IMR-90 (cell line): ENCODE measurements around the gene PLCG1. TPM values are rescaled to one million over a fixed set of nuclear protein-coding genes. Genes with fewer than 3 reads are reported as not detected.

Experiments used
- ATAC-seq: fragments of 200-7000 bp; cut with Tn5 transposase; 2 replicates; pipeline ENCODE4 v1.9.1; 2020; ENCODE audit warnings: low read depth, mild to moderate bottlenecking, moderate library complexity
- BruUV-seq: library from RNA; stranded (reverse); fragments of 400-500 nt; replicated peaks from 2 replicates; lab custom pipeline; 2021; lab: Mats Ljungman, UMichigan
- CTCF ChIA-PET: fragments of 300-600 bp; formaldehyde crosslinking; extraction: SDS; loops from one replicate; lab custom pipeline; 2021; ENCODE audit warnings: antibody characterized with exemption; lab: Yijun Ruan, JAX
- POLR2A ChIA-PET: fragments of 300-600 bp; sonication (Branson Sonifier 250); formaldehyde crosslinking; loops from one replicate; lab custom pipeline; 2022; ENCODE audit warnings: antibody characterized with exemption; ENCODE audit not compliant: unreplicated experiment; lab: Charles Lee
- DNase-seq: peaks from one replicate; pipeline ENCODE4 v3.0.0; 2013
- H2AFZ ChIP-seq: replicated peaks from 2 replicates; pipeline ENCODE3; 2013; ENCODE audit warnings: low read length, mild to moderate bottlenecking; ENCODE audit not compliant: poor library complexity
- H2AK5ac ChIP-seq: 2 replicates; pipeline ENCODE4 v1.6.1; 2013; ENCODE audit warnings: low read depth, low read length, inconsistent platforms
- H2AK9ac ChIP-seq: replicated peaks from 2 replicates; pipeline ENCODE3; 2013; ENCODE audit warnings: mild to moderate bottlenecking, low read depth, low read length, moderate library complexity; ENCODE audit not compliant: poor library complexity
- H2BK120ac ChIP-seq: 2 replicates; pipeline ENCODE4 v1.6.1; 2013; ENCODE audit warnings: low read depth, low read length, inconsistent platforms
- H2BK15ac ChIP-seq: 3 replicates; pipeline ENCODE4 v1.6.1; 2013; ENCODE audit warnings: low read depth, low read length, inconsistent platforms
- H2BK20ac ChIP-seq: 2 replicates; pipeline ENCODE4 v1.6.1; 2013; ENCODE audit warnings: low read depth, mild to moderate bottlenecking, inconsistent platforms, low read length, moderate library complexity
- H2BK5ac ChIP-seq: 2 replicates; pipeline ENCODE4 v1.6.1; 2013; ENCODE audit warnings: mild to moderate bottlenecking, low read depth, low read length, inconsistent platforms; ENCODE audit not compliant: poor library complexity, severe bottlenecking
- H3K14ac ChIP-seq: replicated peaks from 2 replicates; pipeline ENCODE4 v1.6.1; 2013; ENCODE audit warnings: low read depth, low read length, inconsistent platforms
- H3K18ac ChIP-seq: 2 replicates; pipeline ENCODE4 v1.6.1; 2013; ENCODE audit warnings: low read depth, low read length, control low read depth
- H3K23ac ChIP-seq: 2 replicates; pipeline ENCODE4 v1.6.1; 2013; ENCODE audit warnings: low read depth, low read length, inconsistent platforms
- H3K27ac ChIP-seq: 2 replicates; pipeline ENCODE4 v1.5.1; 2013; ENCODE audit warnings: mild to moderate bottlenecking, control low read depth, low read length; ENCODE audit not compliant: insufficient read depth
- H3K27me3 ChIP-seq: 2 replicates; pipeline ENCODE4 v1.6.1; 2013; ENCODE audit warnings: low read length; ENCODE audit not compliant: control insufficient read depth, insufficient read depth
- H3K36me3 ChIP-seq: 2 replicates; pipeline ENCODE4 v1.6.1; 2013; ENCODE audit warnings: low read length, mixed read lengths; ENCODE audit not compliant: control insufficient read depth, insufficient read depth
- H3K4ac ChIP-seq: 2 replicates; pipeline ENCODE4 v1.6.1; 2013; ENCODE audit warnings: low read depth, low read length, inconsistent platforms
- H3K4me1 ChIP-seq: 2 replicates; pipeline ENCODE4 v1.6.1; 2013; ENCODE audit warnings: low read length, mixed read lengths; ENCODE audit not compliant: control insufficient read depth, insufficient read depth
- H3K4me2 ChIP-seq: 2 replicates; pipeline ENCODE4 v1.6.1; 2013; ENCODE audit warnings: low read depth, mild to moderate bottlenecking, control low read depth, low read length, moderate library complexity
- H3K4me3 ChIP-seq: 2 replicates; pipeline ENCODE4 v1.5.1; 2013; ENCODE audit warnings: low read depth, mild to moderate bottlenecking, control low read depth, low read length, moderate library complexity; ENCODE audit not compliant: insufficient read depth
- H3K56ac ChIP-seq: 2 replicates; pipeline ENCODE4 v1.6.1; 2013; ENCODE audit warnings: low read length, inconsistent platforms; ENCODE audit not compliant: insufficient read depth; ENCODE audit errors: extremely low read depth
- H3K79me1 ChIP-seq, 2 experiments: 2 replicates each; pipeline ENCODE4 v1.6.1; 2013; ENCODE audit warnings: low read length in 2 of 2, inconsistent platforms in 1 of 2, low read depth in 1 of 2
- H3K9ac ChIP-seq: 2 replicates; pipeline ENCODE4 v1.6.1; 2013; ENCODE audit warnings: low read depth, low read length, control low read depth
- H3K9me1 ChIP-seq: 2 replicates; pipeline ENCODE4 v1.6.1; 2013; ENCODE audit warnings: low read length, inconsistent platforms; ENCODE audit not compliant: insufficient read depth
- H3K9me3 ChIP-seq: 2 replicates; pipeline ENCODE4 v1.6.1; 2013; ENCODE audit warnings: low read length; ENCODE audit not compliant: control insufficient read depth, insufficient read depth
- H4K20me1 ChIP-seq: 2 replicates; pipeline ENCODE4 v1.6.1; 2013; ENCODE audit warnings: low read length, inconsistent platforms; ENCODE audit not compliant: insufficient read depth
- H4K5ac ChIP-seq: 2 replicates; pipeline ENCODE4 v1.6.1; 2013; ENCODE audit warnings: mild to moderate bottlenecking, low read depth, low read length, control low read depth
- H4K8ac ChIP-seq, 2 experiments: 2 replicates each; pipeline ENCODE4 v1.6.1; 2013; ENCODE audit warnings: low read depth in 2 of 2, low read length in 2 of 2, control low read depth in 1 of 2, inconsistent platforms in 1 of 2
- H4K91ac ChIP-seq: 2 replicates; pipeline ENCODE4 v1.6.1; 2013; ENCODE audit warnings: low read depth, low read length, inconsistent platforms; ENCODE audit not compliant: insufficient read depth
- BHLHE40 ChIP-seq: fragments of 150-350 bp; IDR thresholded peaks from 2 replicates; pipeline ENCODE4 v1.6.1; 2016; ENCODE audit warnings: mild to moderate bottlenecking, low read depth, low read length
- CEBPB ChIP-seq: IDR thresholded peaks from 2 replicates; pipeline ENCODE4 v1.6.1; 2012; ENCODE audit warnings: low read depth, low read length, improper control_type of control experiment
- MXI1 ChIP-seq: IDR thresholded peaks from 2 replicates; pipeline ENCODE4 v1.6.1; 2012; ENCODE audit warnings: low read depth, mild to moderate bottlenecking, low read length, moderate library complexity, borderline replicate concordance
- WGBS, 2 experiments: methylation state at CpG; one replicate each; pipeline versions ENCODE4 v1.1.5 to v1.1.7; 2013; ENCODE audit warnings: missing lambda C conversion rate in 2 of 2; ENCODE audit not compliant: insufficient read length in 1 of 2; ENCODE audit errors: extremely low coverage in 2 of 2; 5-methylcytosine and 5-hydroxymethylcytosine counted together
- dilution Hi-C: fragments of 300-500 bp; cut with HindIII; formaldehyde crosslinking; loops from one replicate; pipeline ENCODE4 v1.14.3; 2018; ENCODE audit warnings: low sequenced_read_pairs; ENCODE audit not compliant: unreplicated experiment
- in situ Hi-C: fragments of 300-500 bp; cut with MboI; formaldehyde crosslinking; loops from 3 replicates; pipeline ENCODE4 v1.14.3; 2019; ENCODE audit warnings: low sequenced_read_pairs, inconsistent platforms, mixed read lengths
- intact Hi-C: fragments of 100-400 bp; cut with micrococcal nuclease; formaldehyde crosslinking; loops from 2 replicates; pipeline ENCODE4 v1.10.0; 2022
- polyA plus RNA-seq, 3 experiments: library from polyadenylated mRNA; depleted of rRNA; stranded (reverse); fragments of >200 nt; gene quantifications; 2 replicates each; pipeline ENCODE4 v1.2.3, GENCODE V29; 2012; ENCODE audit warnings: low replicate concordance in 1 of 3
- total RNA-seq: library from RNA; depleted of rRNA; stranded (reverse); fragments of >200 nt; gene quantifications from 2 replicates; pipeline ENCODE4 v1.2.3, GENCODE V29; 2012

PLCG1 gene
- total and polyA plus RNA-seq, 2 of the 4 experiments (the other 2 are of a cell fraction): 59.1 to 69.1 TPM

GRCh38 chr20:41218466-41218865 lies 81.1 kb downstream of the PLCG1 start:
- Histone ChIP-seq H3K9ac (no peak overlapping the region), H2AK5ac (no peak overlapping the region), H3K9me3 (no peaks in the 10 kb centered on the region), H3K4ac (no peak overlapping the region), H3K4me2 (no peak overlapping the region), H3K27me3 (no peaks in the 10 kb centered on the region), H4K5ac (no peak overlapping the region), H2AK9ac (no peak overlapping the region), H2BK15ac (no peak overlapping the region), H3K14ac (no peak overlapping the region), H4K20me1 (0 out of 2 replicates have a peak, but pooled peaks cover 1% of the 10 kb centered on the region), H3K23ac (no peak overlapping the region), H3K4me3 (no peak overlapping the region), H3K27ac (no peak overlapping the region), H3K56ac (no peak overlapping the region), H4K8ac (no peak overlapping the region), H2BK20ac (no peak overlapping the region), H2BK5ac (no peak overlapping the region), H3K18ac (no peak overlapping the region), H3K4me1 (peaks cover 9% of the 10 kb centered on the region), H3K79me1 (peaks cover 26 to 59% of the 10 kb centered on the region in 2 experiments), H3K9me1 (no peaks in the 10 kb centered on the region; the same call in none of the 2 replicates), H2BK120ac (no peak overlapping the region), H2AFZ (no peak overlapping the region), H4K91ac (no peak overlapping the region), H3K36me3 (no peaks in the 10 kb centered on the region)
- no TSS peak for BruUV-seq
- intact Hi-C loops: no loop called here
- ChIA-PET CTCF (interaction anchor here (0.9 kb wide), 1 partner anchor 58 kb away, joined by 3 read pairs; no protein-coding TSS in a partner anchor), POLR2A (no interaction called here)
- 80% methylated on average over 1 of the region's 2 CpGs; no CpG with 5 or more reads in 1 of the 2 experiments for WGBS, 2 experiments
- DNase-seq: peak; percentile 73
- in situ Hi-C loops: no loop called here
- peak; percentile 43; the same call in 1 of the 2 replicates for ATAC-seq
- dilution Hi-C loops: no loop called here
- TF ChIP-seq CEBPB: no peak
- TF ChIP-seq BHLHE40: no peak
- peak; percentile 27; the same call in 1 of the 2 replicates for TF ChIP-seq MXI1
